Measurements from ENCODE around the gene PLXNA4.
"Not testable (repeated sequence)": the region's sequence is repeated elsewhere in the genome, so short reads cannot be mapped to it uniquely, and the experiment has no call there.

PLXNA4 gene

GRCh38 chr7:132180481-132180880 is 395.8 kb downstream of the PLXNA4 start:
- Histone ChIP-seq H3K4me3 (ENCODE audit: low read depth, low read length, poor library complexity, severe bottlenecking) (no peak overlapping the region), H3K9ac (ENCODE audit: low read length) (no peak overlapping the region), H3K27me3 (ENCODE audit: insufficient read depth, low read length) (no peaks in the 10 kb centered on the region), H3K36me3 (ENCODE audit: insufficient read depth, low read length) (no peaks in the 10 kb centered on the region), H3F3A (ENCODE audit: insufficient read depth, low read length) (no peaks in the 10 kb centered on the region), H3K27ac (ENCODE audit: low read depth, low read length, poor library complexity, severe bottlenecking) (no peak overlapping the region), H4K20me1 (ENCODE audit: insufficient read depth, low read length) (no peaks in the 10 kb centered on the region), H3K4me1 (ENCODE audit: insufficient read depth, low read length, severe bottlenecking) (no peaks in the 10 kb centered on the region), H3K79me2 (ENCODE audit: insufficient read depth, low read length) (no peaks in the 10 kb centered on the region), H3K4me2 (ENCODE audit: low read length) (no peak overlapping the region), H3K9me3 (ENCODE audit: low read length) (no peaks in the 10 kb centered on the region), H3K9me2 (ENCODE audit: low read depth, low read length) (no peaks in the 10 kb centered on the region), H2AFZ (ENCODE audit: low read length) (no peak overlapping the region)
- TF ChIP-seq CTCF (IDR thresholded peaks at IDR 0.05; ENCODE audit: low read length) (no peak), EZH2 (IDR thresholded peaks at IDR 0.05; ENCODE audit: borderline replicate concordance, low read length) (no peak)

- Histone ChIP-seq H4K20me1 (ENCODE audit: insufficient read depth, low read length) (no peaks in the 10 kb centered on the region), H3K79me2 (ENCODE audit: insufficient read depth, low read length) (no peaks in the 10 kb centered on the region), H3K4me1 (ENCODE audit: insufficient read depth, low read length, severe bottlenecking) (no peaks in the 10 kb centered on the region), H3K36me3 (ENCODE audit: insufficient read depth, low read length) (no peaks in the 10 kb centered on the region), H3K4me2 (ENCODE audit: low read length) (no peak overlapping the region), H2AFZ (ENCODE audit: low read length) (no peak overlapping the region), H3K27me3 (ENCODE audit: insufficient read depth, low read length) (no peaks in the 10 kb centered on the region), H3F3A (ENCODE audit: insufficient read depth, low read length) (no peaks in the 10 kb centered on the region), H3K4me3 (ENCODE audit: low read depth, low read length, poor library complexity, severe bottlenecking) (no peak overlapping the region), H3K9me2 (ENCODE audit: low read depth, low read length) (no peaks in the 10 kb centered on the region), H3K9me3 (ENCODE audit: low read length) (no peaks in the 10 kb centered on the region), H3K27ac (ENCODE audit: low read depth, low read length, poor library complexity, severe bottlenecking) (no peak overlapping the region), H3K9ac (ENCODE audit: low read length) (no peak overlapping the region)
- TF ChIP-seq CTCF (IDR thresholded peaks at IDR 0.05; ENCODE audit: low read length), result no peak
- TF ChIP-seq EZH2 (IDR thresholded peaks at IDR 0.05; ENCODE audit: borderline replicate concordance, low read length), result no peak
Observed at GRCh38 chr7:132179681-132180080, 396.6 kb downstream of the PLXNA4 start.

GRCh38 chr7:132179080-132179430 is 397.2 kb downstream of the PLXNA4 start:
- no peak overlapping the region for H3K4me3 ChIP-seq (ENCODE audit: low read depth, low read length, poor library complexity, severe bottlenecking)
- H3K27me3 ChIP-seq (ENCODE audit: insufficient read depth, low read length), result no peaks in the 10 kb centered on the region
- no peaks in the 10 kb centered on the region for H3K4me1 ChIP-seq (ENCODE audit: insufficient read depth, low read length, severe bottlenecking)
- no peaks in the 10 kb centered on the region for H3K79me2 ChIP-seq (ENCODE audit: insufficient read depth, low read length)
- no peak overlapping the region for H3K4me2 ChIP-seq (ENCODE audit: low read length)
- TF ChIP-seq EZH2 (IDR thresholded peaks at IDR 0.05; ENCODE audit: borderline replicate concordance, low read length) (no peak), CTCF (IDR thresholded peaks at IDR 0.05; ENCODE audit: low read length) (no peak)
- no peak overlapping the region for H3K9ac ChIP-seq (ENCODE audit: low read length)
- no peak overlapping the region for H3K27ac ChIP-seq (ENCODE audit: low read depth, low read length, poor library complexity, severe bottlenecking)
- H4K20me1 ChIP-seq (ENCODE audit: insufficient read depth, low read length), result no peaks in the 10 kb centered on the region
- no peaks in the 10 kb centered on the region for H3K36me3 ChIP-seq (ENCODE audit: insufficient read depth, low read length)
- no peak overlapping the region for H2AFZ ChIP-seq (ENCODE audit: low read length)
- no peaks in the 10 kb centered on the region for H3K9me3 ChIP-seq (ENCODE audit: low read length)
- H3K9me2 ChIP-seq (ENCODE audit: low read depth, low read length), result no peaks in the 10 kb centered on the region
- no peaks in the 10 kb centered on the region for H3F3A ChIP-seq (ENCODE audit: insufficient read depth, low read length)

GRCh38 chr7:132178402-132179079 is 397.7 kb downstream of the PLXNA4 start:
- not testable (repeated sequence) for H3K4me2 ChIP-seq (ENCODE audit: low read length); H3K36me3 ChIP-seq (ENCODE audit: insufficient read depth, low read length)

More at GRCh38 chr7:132178402-132179079, 397.7 kb downstream of the PLXNA4 start:
- H3K9ac ChIP-seq (ENCODE audit: low read length); H3F3A ChIP-seq (ENCODE audit: insufficient read depth, low read length); H3K27ac ChIP-seq (ENCODE audit: low read depth, low read length, poor library complexity, severe bottlenecking); H3K27me3 ChIP-seq (ENCODE audit: insufficient read depth, low read length); H3K9me3 ChIP-seq (ENCODE audit: low read length); H3K4me3 ChIP-seq (ENCODE audit: low read depth, low read length, poor library complexity, severe bottlenecking); H3K4me1 ChIP-seq (ENCODE audit: insufficient read depth, low read length, severe bottlenecking); H4K20me1 ChIP-seq (ENCODE audit: insufficient read depth, low read length); H3K9me2 ChIP-seq (ENCODE audit: low read depth, low read length); H2AFZ ChIP-seq (ENCODE audit: low read length); H3K79me2 ChIP-seq (ENCODE audit: insufficient read depth, low read length): not testable (repeated sequence)
